Activated CD4-positive, alpha-beta memory T cell treated with anti-CD3 and anti-CD28 coated beads, Interleukin-2, amount 10 ng/mL, durations not matched to agents 7 days and 5 days (primary cell): Measurements from ENCODE around the gene OBP2A. TPM values are rescaled to one million over a fixed set of nuclear protein-coding genes. Genes with fewer than 3 reads are reported as not detected.
"Not testable (repeated sequence)": the region's sequence is repeated elsewhere in the genome, so short reads cannot be mapped to it uniquely, and the experiment has no call there.

ENCODE experiments used
- CTCF ChIA-PET: fragments of 350-600 bp; sonication (Branson Sonifier 250); formaldehyde crosslinking; loops from one replicate; lab custom pipeline; 2021; ENCODE audit warnings: antibody characterized with exemption, inconsistent platforms; lab: Charles Lee
- POLR2A ChIA-PET: fragments of 350-600 bp; sonication (Branson Sonifier 250); formaldehyde crosslinking; loops from one replicate; lab custom pipeline; 2021; ENCODE audit warnings: antibody characterized with exemption; lab: Charles Lee
- DNase-seq: peaks from one replicate; pipeline ENCODE4 v3.0.0-alpha.2; 2020
- H3K27ac Mint-ChIP-seq: one replicate; pipeline ENCODE4 v1.8.0; 2021; ENCODE audit warnings: mild to moderate bottlenecking, mixed read lengths
- H3K27me3 Mint-ChIP-seq: one replicate; pipeline ENCODE4 v1.8.0; 2021; ENCODE audit warnings: mixed read lengths
- H3K36me3 Mint-ChIP-seq: one replicate; pipeline ENCODE4 v1.8.0; 2021; ENCODE audit warnings: low read depth, mixed read lengths
- H3K4me1 Mint-ChIP-seq: one replicate; pipeline ENCODE4 v1.8.0; 2021; ENCODE audit warnings: mixed read lengths
- H3K4me3 Mint-ChIP-seq: one replicate; pipeline ENCODE4 v1.8.0; 2021; ENCODE audit warnings: mild to moderate bottlenecking, mixed read lengths
- H3K9me3 Mint-ChIP-seq: one replicate; pipeline ENCODE4 v1.8.0; 2021; ENCODE audit warnings: mixed read lengths
- total RNA-seq, 2 experiments: library from RNA; stranded (reverse); gene quantifications; one replicate each; pipeline ENCODE4 v1.2.3, GENCODE V29; 2021

The OBP2A gene, protein sequence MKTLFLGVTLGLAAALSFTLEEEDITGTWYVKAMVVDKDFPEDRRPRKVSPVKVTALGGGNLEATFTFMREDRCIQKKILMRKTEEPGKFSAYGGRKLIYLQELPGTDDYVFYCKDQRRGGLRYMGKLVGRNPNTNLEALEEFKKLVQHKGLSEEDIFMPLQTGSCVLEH
- total RNA-seq: not detected

GRCh38 chr9:135545646-135546176 lies at the start of gene OBP2A:
TSS of gene OBP2A (plus strand) at chr9:135546126. CDS start at chr9:135546181, 55 bp downstream.
- POLR2A ChIA-PET, H3K27ac Mint-ChIP-seq, H3K36me3 Mint-ChIP-seq, DNase-seq, H3K9me3 Mint-ChIP-seq, H3K4me3 Mint-ChIP-seq, H3K4me1 Mint-ChIP-seq, CTCF ChIA-PET: not testable (repeated sequence)
- H3K27me3 Mint-ChIP-seq: peaks cover 11% of the 10 kb centered on the region

DNA sequence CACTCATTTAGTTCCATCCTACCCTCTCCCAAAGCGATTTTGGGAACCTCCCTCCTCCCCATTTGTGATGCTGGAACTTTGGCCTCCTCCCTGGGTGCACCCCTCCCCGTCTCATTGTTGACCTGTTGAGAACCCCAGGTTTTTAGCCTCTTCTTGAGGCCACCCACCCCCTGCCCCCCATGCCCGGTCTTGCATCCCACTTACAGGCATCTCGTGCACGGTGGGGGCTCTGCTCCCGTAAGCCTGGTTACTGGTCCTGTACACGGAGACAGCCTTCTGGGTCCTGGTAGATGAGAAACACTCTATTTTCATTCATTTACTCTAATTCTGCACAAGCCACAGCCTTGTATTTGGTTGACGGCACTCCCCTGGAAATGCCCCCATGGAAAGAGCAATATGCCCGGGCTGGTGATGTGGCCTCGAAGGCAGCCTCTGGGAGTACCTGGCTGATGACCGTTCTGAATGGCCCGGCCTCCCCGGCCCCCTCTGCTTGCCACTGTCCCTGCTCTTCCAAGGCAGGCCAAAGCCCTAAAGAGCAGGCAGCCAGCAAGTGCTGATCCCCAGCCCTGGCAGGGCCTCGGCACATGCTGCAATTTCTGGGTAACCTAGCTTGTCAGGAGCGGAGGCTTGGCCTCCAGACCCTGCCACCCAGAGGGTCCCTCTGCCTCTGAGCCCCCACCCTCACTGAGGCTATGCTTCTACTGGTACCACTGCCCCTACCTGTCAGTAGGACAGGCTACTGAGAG lies 47.4 kb upstream of the OBP2A start:
- Mint-ChIP-seq H3K27me3 (peaks cover 18% of the 10 kb centered on the region), H3K27ac (no peak overlapping the region), H3K36me3 (peaks cover 7% of the 10 kb centered on the region), H3K4me3 (no peak overlapping the region), H3K4me1 (peaks cover 23% of the 10 kb centered on the region), H3K9me3 (no peaks in the 10 kb centered on the region)
- ChIA-PET CTCF (interaction anchor here (1.0 kb wide), 2 partner anchors 21 to 59 kb away, joined by 3 read pairs; no protein-coding TSS in a partner anchor), POLR2A (interaction anchor here (0.8 to 2.7 kb wide), 2 partner anchors 21 to 29 kb away, joined by 3 to 9 read pairs; no protein-coding TSS in a partner anchor)
- DNase-seq: no peak

GRCh38 chr9:135499326-135500070 lies 46.4 kb upstream of the OBP2A start:
- ChIA-PET POLR2A (interaction anchor here (0.8 to 2.7 kb wide), 4 partner anchors 13 to 30 kb away, joined by 3 to 9 read pairs (median 4); no protein-coding TSS in a partner anchor), CTCF (interaction anchor here (1.0 to 1.1 kb wide), 3 partner anchors 22 to 60 kb away, joined by 3 read pairs; no protein-coding TSS in a partner anchor)
- peaks cover 25% of the 10 kb centered on the region for H3K4me1 Mint-ChIP-seq

GRCh38 chr9:135500071-135500524 lies 45.8 kb upstream of the OBP2A start:
- peak overlapping the region; percentile 90 for H3K4me3 Mint-ChIP-seq
- CTCF ChIA-PET: interaction anchor here (1.1 kb wide), 1 partner anchor 31 kb away, joined by 3 read pairs; no protein-coding TSS in a partner anchor
- POLR2A ChIA-PET: interaction anchor here (1.2 to 2.7 kb wide), 3 partner anchors 14 to 31 kb away, joined by 4 to 9 read pairs (median 5); no protein-coding TSS in a partner anchor
- H3K27me3 Mint-ChIP-seq: peaks cover 14% of the 10 kb centered on the region
- no peak overlapping the region for H3K27ac Mint-ChIP-seq
- peaks cover 25% of the 10 kb centered on the region for H3K4me1 Mint-ChIP-seq
- no peak for DNase-seq
- H3K36me3 Mint-ChIP-seq: peaks cover 19% of the 10 kb centered on the region
- H3K9me3 Mint-ChIP-seq: no peaks in the 10 kb centered on the region

More at GRCh38 chr9:135499326-135500070, 46.4 kb upstream of the OBP2A start:
- H3K27me3 Mint-ChIP-seq: peaks cover 18% of the 10 kb centered on the region
- no peak overlapping the region for H3K27ac Mint-ChIP-seq
- H3K9me3 Mint-ChIP-seq: no peaks in the 10 kb centered on the region
- H3K36me3 Mint-ChIP-seq: peaks cover 13% of the 10 kb centered on the region
- DNase-seq: peak; percentile 88
- peak overlapping the region; percentile 90 for H3K4me3 Mint-ChIP-seq

GRCh38 chr9:135500525-135501260 lies 45.2 kb upstream of the OBP2A start, which contains the start of gene MRPS2:
TSS of gene MRPS2 (plus strand) at chr9:135500682. CDS start at chr9:135500711, 29 bp downstream.
- CTCF ChIA-PET: interaction anchor here (1.1 kb wide), 1 partner anchor 32 kb away, joined by 3 read pairs; no protein-coding TSS in a partner anchor

GRCh38 chr9:135501261-135502167 lies 44.4 kb upstream of the OBP2A start:
- peak overlapping the region; percentile 64 for H3K27ac Mint-ChIP-seq
- peaks cover 25% of the 10 kb centered on the region for H3K4me1 Mint-ChIP-seq
- peak overlapping the region; percentile 90 for H3K4me3 Mint-ChIP-seq
- no peaks in the 10 kb centered on the region for H3K9me3 Mint-ChIP-seq
- CTCF ChIA-PET: no interaction called here
- POLR2A ChIA-PET: interaction anchor here (1.0 to 2.7 kb wide), 3 partner anchors 11 to 32 kb away, joined by 4 to 9 read pairs (median 5); no protein-coding TSS in a partner anchor
- DNase-seq: peak; percentile 55
- H3K36me3 Mint-ChIP-seq: peaks cover 22% of the 10 kb centered on the region
- peaks cover 11% of the 10 kb centered on the region for H3K27me3 Mint-ChIP-seq

More at GRCh38 chr9:135500525-135501260, 45.2 kb upstream of the OBP2A start, which contains the start of gene MRPS2:
- H3K27ac Mint-ChIP-seq: peak within 1 kb of the TSS; percentile 81
- H3K36me3 Mint-ChIP-seq: peaks cover 22% of the 10 kb centered on the region
- H3K9me3 Mint-ChIP-seq: no peaks in the 10 kb centered on the region
- H3K27me3 Mint-ChIP-seq: peaks cover 11% of the 10 kb centered on the region
- peaks cover 25% of the 10 kb centered on the region for H3K4me1 Mint-ChIP-seq
- POLR2A ChIA-PET: interaction anchor here (1.0 to 2.7 kb wide), 4 partner anchors 12 to 31 kb away, joined by 4 to 9 read pairs (median 4); no protein-coding TSS in a partner anchor
- H3K4me3 Mint-ChIP-seq: peak within 1 kb of the TSS; percentile 90
- peak; percentile 89 for DNase-seq

DNA sequence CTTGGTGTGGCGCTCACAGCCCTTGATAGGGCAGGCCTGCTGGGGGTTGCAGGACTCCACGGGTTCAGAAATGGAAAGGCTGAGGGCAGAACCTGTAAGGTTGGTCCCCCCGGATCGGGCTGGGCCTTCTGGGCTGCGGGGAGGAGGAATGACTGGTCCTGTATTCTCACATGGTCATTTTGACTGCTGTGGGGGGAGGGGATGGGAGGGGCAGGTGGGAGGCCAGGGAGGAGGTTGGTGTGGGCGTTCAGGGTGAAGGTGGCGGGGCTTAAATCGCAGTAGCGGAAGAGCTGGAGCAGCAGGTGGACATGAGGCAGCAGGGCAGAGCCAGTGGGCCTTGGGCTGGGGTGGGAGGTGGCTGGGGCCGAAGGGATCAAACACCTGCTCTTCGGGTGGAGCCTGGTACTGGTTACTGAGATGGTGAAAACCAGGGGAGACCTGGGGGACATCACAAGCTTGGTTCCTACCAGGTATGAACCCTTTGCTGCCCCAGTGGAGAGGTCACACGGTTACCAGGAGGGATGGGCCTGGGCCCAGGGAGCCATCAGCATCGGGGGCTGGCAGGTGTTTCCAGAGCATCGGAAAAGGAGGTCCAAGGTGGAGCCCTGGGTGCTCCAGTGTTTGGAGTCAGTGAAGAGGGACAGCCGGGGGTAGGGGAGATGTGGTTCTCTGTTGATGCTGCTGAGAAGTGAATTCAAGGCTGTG lies 43.6 kb upstream of the OBP2A start:
- peak overlapping the region; percentile 90 for H3K4me3 Mint-ChIP-seq
- DNase-seq: no peak
- peaks cover 11% of the 10 kb centered on the region for H3K27me3 Mint-ChIP-seq
- POLR2A ChIA-PET: no interaction called here
- no peak overlapping the region for H3K27ac Mint-ChIP-seq
- H3K9me3 Mint-ChIP-seq: no peaks in the 10 kb centered on the region
- H3K4me1 Mint-ChIP-seq: peaks cover 25% of the 10 kb centered on the region
- peaks cover 22% of the 10 kb centered on the region for H3K36me3 Mint-ChIP-seq
- CTCF ChIA-PET: no interaction called here

- Mint-ChIP-seq H3K27me3 (peaks cover 8% of the 10 kb centered on the region), H3K36me3 (peaks cover 22% of the 10 kb centered on the region), H3K27ac (no peak overlapping the region), H3K4me3 (peak overlapping the region; percentile 39), H3K4me1 (peaks cover 25% of the 10 kb centered on the region), H3K9me3 (no peaks in the 10 kb centered on the region)
- DNase-seq: no peak
- ChIA-PET CTCF (no interaction called here), POLR2A (no interaction called here)
Measured at GRCh38 chr9:135502873-135503321, 43.0 kb upstream of the OBP2A start.

- H3K27me3 Mint-ChIP-seq: peaks cover 3% of the 10 kb centered on the region
- no peak overlapping the region for H3K27ac Mint-ChIP-seq
- no peak overlapping the region for H3K4me3 Mint-ChIP-seq
- POLR2A ChIA-PET: no interaction called here
- CTCF ChIA-PET: interaction anchor here (0.7 to 1.4 kb wide), 6 partner anchors 10 to 49 kb away, joined by 3 to 6 read pairs (median 4); no protein-coding TSS in a partner anchor
- H3K4me1 Mint-ChIP-seq: peaks cover 25% of the 10 kb centered on the region
- peaks cover 22% of the 10 kb centered on the region for H3K36me3 Mint-ChIP-seq
- no peak for DNase-seq
- H3K9me3 Mint-ChIP-seq: no peaks in the 10 kb centered on the region
Measured at GRCh38 chr9:135503371-135504261, 42.3 kb upstream of the OBP2A start.
